GM23248 (cell line): ENCODE data around the gene PLA2G2F.

Experiments used
- EZH2 ChIP-seq: fragments of 200-600 bp; sonication (generic); IDR thresholded peaks from 2 replicates; pipeline ENCODE4 v1.6.1; 2018; ENCODE audit warnings: antibody characterized with exemption, mild to moderate bottlenecking; ENCODE audit not compliant: insufficient read depth, poor library complexity, severe bottlenecking
- EZH2phosphoT487 ChIP-seq: fragments of 200-600 bp; sonication (generic); IDR thresholded peaks from 2 replicates; pipeline ENCODE4 v1.6.1; 2018; ENCODE audit warnings: antibody characterized with exemption, moderate library complexity, mild to moderate bottlenecking, low read depth; ENCODE audit not compliant: insufficient read depth

GRCh38 chr1:20166051-20166450 is 26.9 kb downstream of the PLA2G2F start:
- no peak for TF ChIP-seq EZH2phosphoT487
- no peak for TF ChIP-seq EZH2
